Stimulated activated CD4-positive, alpha-beta T cell treated with anti-CD3 and anti-CD28 coated beads, TNF-alpha, amount 100 ng/mL, for 1 hour (primary cell): ENCODE results near the gene MYCN.

Experiments
- DNase-seq, 3 donors: peaks; one replicate each; pipeline ENCODE4 v3.0.0-alpha.2; 2020; ENCODE audit warnings: low read depth in 3 of 3, low spot score in 1 of 3

Gene MYCN

GRCh38 chr2:15992457-15993231 lies 52.3 kb downstream of the MYCN start:
- no peak for DNase-seq

- no peak for DNase-seq
These were observed 52.9 kb downstream of the MYCN start for GRCh38 chr2:15993232-15993610.

- DNase-seq = no peak
These were observed 53.3 kb downstream of the MYCN start for GRCh38 chr2:15993666-15994065.

GRCh38 chr2:15995603-15996002 lies 55.3 kb downstream of the MYCN start:
- DNase-seq = no peak
